HG03354 (cell line): ENCODE measurements around the gene TBC1D19.
"Not testable (repeated sequence)": the region's sequence is repeated elsewhere in the genome, so short reads cannot be mapped to it uniquely, and the experiment has no call there.

ENCODE experiments used
- ATAC-seq: cut with Tn5 transposase; IDR thresholded peaks from one replicate; pipeline ENCODE4 v1.9.1; 2021; ENCODE audit warnings: mild to moderate bottlenecking; ENCODE audit not compliant: unreplicated experiment, poor library complexity, severe bottlenecking

Gene TBC1D19

GRCh38 chr4:26670903-26671537 lies 87.1 kb downstream of the TBC1D19 start:
- no peak for ATAC-seq

DNA sequence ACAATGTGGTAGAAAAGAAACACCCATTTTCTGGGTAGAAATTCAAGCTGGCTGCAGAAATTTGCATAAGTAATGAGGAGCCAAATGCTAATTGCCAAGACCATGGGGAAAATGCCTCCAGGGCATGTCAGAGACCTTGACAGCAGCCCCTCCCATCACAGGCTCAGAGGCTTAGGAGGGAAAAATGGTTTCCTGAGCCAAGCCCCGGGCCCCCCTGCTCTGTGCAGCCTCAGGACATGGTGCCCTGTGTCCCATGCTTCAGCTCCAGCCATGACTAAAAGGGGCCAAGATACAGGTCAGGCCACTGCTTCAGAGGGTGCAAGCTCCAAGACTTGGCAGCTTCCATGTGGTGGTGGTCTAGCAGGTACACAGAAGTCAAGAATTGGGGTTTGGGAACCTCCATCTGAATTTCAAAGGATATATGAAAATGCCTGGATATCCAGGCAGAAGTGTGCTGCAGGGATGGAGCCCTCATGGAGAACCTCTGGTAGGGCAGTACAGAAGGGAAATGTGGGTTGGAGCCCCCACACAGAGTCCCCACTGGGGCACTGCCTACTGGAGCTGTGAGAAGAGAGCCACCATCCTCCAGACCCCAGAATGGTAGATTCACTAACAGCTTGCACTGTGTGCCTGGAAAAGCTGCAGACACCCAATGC lies 95.3 kb downstream of the TBC1D19 start:
- ATAC-seq, result not testable (repeated sequence)

GRCh38 chr4:26682436-26682835 lies 98.6 kb downstream of the TBC1D19 start:
- ATAC-seq, result no peak

DNA sequence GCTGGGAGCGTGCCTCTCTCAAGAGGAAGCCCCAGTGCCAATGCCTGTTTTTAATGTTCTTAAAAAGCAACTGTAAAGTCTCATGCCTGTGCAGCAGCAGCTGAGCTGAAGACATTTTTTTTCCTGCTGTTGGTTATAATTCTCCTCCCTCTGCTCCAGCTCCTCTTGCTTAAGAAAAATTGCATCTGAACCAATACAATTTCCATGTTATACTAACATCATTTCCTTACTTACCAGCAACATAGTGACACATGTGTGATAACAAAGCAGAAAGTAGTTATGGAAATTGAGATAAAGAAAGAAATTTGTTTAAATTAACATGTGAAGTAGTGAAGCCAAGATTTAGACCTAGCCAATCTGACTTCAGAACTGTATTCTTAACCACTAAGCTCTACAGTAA lies 101.4 kb downstream of the TBC1D19 start:
- ATAC-seq, result no peak

- ATAC-seq, result no peak
Measured at GRCh38 chr4:26687728-26688127, 103.8 kb downstream of the TBC1D19 start.

GRCh38 chr4:26690506-26690905 lies 106.6 kb downstream of the TBC1D19 start:
- no peak for ATAC-seq

DNA sequence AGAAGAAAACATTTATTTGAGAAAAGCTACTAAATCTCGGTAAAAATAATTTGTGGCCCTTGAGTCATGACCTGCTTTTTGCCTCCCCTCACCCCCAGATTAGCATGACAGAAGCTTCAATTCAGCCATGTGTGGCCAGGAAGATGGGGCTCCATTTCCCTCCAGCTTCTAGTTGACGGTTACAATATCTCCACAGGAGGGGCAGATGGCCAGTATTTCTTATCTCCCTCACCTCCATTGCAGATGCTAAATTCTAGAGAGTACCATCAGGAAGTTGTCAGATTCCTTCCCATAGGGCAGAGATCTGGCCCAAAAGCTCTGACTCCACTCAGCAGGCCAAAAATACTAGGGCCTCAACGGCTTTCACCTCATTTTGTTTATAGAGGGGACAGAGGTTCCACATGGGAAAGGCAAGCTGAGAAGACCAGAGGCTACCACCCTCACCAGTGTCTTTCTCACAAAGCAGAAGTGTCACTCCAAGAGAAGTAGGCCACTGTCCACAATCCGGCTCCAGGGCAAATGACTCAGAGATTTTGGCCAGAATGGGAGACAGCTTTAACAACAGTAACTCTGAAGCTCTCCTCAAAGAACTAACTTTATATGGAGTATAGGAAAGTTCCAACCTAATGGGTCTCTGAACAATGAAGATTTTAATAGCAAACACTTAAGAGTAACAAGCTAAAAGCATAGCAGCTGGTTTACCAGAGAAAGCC lies 108.3 kb downstream of the TBC1D19 start:
- ATAC-seq, result no peak

- not testable (repeated sequence) for ATAC-seq
Measured at GRCh38 chr4:26694131-26694530, 110.2 kb downstream of the TBC1D19 start.

GRCh38 chr4:26700110-26700509 lies 116.2 kb downstream of the TBC1D19 start:
- no peak for ATAC-seq

GRCh38 chr4:26701095-26701494 lies 117.2 kb downstream of the TBC1D19 start:
- ATAC-seq, result no peak

GRCh38 chr4:26701786-26702227 lies 117.9 kb downstream of the TBC1D19 start:
- ATAC-seq, result no peak

- no peak for ATAC-seq
Measured at GRCh38 chr4:26707342-26707741, 123.5 kb downstream of the TBC1D19 start.

- ATAC-seq, result no peak
Measured at GRCh38 chr4:26709246-26709645, 125.4 kb downstream of the TBC1D19 start.

DNA sequence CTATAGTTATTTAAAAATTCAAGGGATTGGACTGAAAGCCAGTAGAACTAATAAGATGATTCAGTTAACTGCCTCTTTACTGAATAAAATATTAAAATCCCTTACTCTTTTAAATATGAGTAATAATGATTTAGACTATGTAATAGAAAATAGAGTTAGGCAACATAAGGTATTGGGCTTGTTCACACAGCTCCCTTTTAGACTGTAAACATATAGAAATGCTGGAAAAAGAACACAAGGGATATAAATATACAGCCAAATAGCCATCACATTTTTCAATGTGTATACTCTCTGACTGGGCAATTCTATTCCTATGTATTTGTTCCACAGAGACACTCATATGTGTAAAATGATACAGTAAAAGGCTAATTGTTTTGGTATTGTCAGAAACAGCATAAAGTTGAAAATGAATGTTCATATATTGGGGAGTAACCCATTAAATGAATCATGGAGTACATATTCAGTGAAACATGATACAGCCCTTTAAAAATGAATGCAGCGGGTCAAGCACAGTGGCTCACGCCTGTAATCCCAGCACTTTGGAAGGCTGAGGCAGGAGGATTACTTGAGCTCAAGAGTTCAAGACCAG lies 129.8 kb downstream of the TBC1D19 start:
- no peak for ATAC-seq

- no peak for ATAC-seq
Measured at GRCh38 chr4:26715636-26716242, 131.9 kb downstream of the TBC1D19 start.

DNA sequence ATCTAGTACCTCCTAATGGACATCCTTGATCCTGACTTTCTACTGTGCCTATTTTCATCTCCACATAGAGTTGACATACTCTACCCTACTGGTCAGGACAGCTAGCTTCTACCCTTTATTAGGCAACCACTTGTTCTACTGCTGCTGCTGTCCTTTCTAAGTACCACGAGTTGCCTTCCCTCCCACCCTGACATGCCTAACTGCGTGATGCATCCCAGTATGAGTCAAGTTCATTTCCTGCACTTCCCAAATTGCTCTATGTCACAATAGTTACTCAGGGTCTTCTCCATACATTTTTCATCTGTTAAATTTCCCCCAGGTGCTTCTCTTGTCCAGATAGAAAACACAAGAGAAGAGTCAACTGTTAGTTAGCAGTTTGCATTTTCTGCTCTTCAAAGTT lies 133.4 kb downstream of the TBC1D19 start:
- no peak for ATAC-seq

DNA sequence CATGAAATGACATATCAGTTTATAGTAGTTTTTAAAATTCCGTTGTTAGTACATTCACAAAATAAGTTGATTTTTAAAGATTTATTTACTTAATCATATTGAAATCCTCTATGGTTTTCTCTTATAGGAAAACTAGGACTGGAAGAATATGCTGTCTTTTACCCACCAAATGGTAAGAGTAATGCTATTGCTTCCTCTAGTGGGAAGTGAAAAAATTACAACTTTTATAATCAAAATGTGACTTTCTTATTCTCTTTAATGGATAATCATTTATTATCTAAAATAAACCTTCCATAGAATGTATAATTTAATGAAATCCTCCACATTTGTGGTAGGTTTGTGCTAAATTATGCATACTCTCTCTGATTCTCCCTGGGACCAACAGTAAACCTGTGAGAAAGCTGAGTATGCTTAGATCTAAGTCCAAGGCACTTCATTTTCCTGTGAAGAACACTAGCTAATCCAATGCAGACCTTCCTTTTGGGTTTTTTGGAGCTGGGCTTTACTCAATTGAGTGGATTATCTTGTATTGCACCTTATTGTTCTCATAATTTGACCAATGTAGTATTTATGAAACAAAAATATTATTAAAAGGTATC lies 136.2 kb downstream of the TBC1D19 start:
- ATAC-seq, result no peak

GRCh38 chr4:26721685-26722084 lies 137.8 kb downstream of the TBC1D19 start:
- ATAC-seq, result no peak

DNA sequence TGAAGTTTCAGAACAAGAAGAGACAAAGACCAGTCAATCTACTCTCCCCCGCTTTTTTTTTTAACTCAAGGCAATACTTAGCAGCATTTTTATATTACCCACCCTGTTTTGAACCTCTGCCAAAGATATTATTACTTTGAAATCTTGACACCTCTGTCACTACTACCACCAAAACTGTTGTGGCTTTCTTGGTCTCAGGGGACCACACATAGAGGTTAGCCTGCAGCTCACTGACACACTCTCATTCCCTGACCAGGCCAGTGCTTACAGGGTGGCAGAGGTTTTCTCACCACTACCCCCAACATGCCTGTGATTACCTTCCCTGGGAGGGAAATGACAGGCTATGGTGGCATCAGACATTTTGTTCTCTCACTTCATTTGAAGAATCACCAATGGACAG lies 139.3 kb downstream of the TBC1D19 start:
- ATAC-seq, result peak; percentile 85

- ATAC-seq, result no peak
Measured at GRCh38 chr4:26724534-26724933, 140.7 kb downstream of the TBC1D19 start.
